Smooth muscle cell (in vitro differentiated cells): ENCODE data around the gene TSPYL1. TPM values are rescaled to one million over a fixed set of nuclear protein-coding genes. Genes with fewer than 3 reads are reported as not detected.

Experiments
- DNase-seq: peaks from one replicate; lab custom pipeline; 2025; ENCODE audit not compliant: unreplicated experiment; lab: John Stamatoyannopoulos, UW
- H2AFZ ChIP-seq: fragments of 200-600 bp; sonication (generic); 2 replicates; pipeline ENCODE4 v1.6.0; 2016; ENCODE audit warnings: antibody characterized with exemption, low read depth, mild to moderate bottlenecking
- H3F3A ChIP-seq: fragments of 200-600 bp; sonication (generic); 2 replicates; pipeline ENCODE4 v1.6.0; 2017; ENCODE audit warnings: antibody characterized with exemption, low read depth
- H3K27ac ChIP-seq: fragments of 200-600 bp; sonication (generic); 2 replicates; pipeline ENCODE4 v1.5.1; 2016; ENCODE audit warnings: low read depth, mild to moderate bottlenecking
- H3K27me3 ChIP-seq: fragments of 200-600 bp; sonication (generic); 2 replicates; pipeline ENCODE4 v1.6.1; 2016; ENCODE audit warnings: low read depth, mild to moderate bottlenecking
- H3K36me3 ChIP-seq: fragments of 200-600 bp; sonication (generic); 2 replicates; pipeline ENCODE4 v1.5.1; 2016; ENCODE audit warnings: low read depth
- H3K4me1 ChIP-seq: fragments of 200-600 bp; sonication (generic); 2 replicates; pipeline ENCODE4 v1.5.1; 2016; ENCODE audit warnings: low read depth
- H3K4me2 ChIP-seq: fragments of 200-600 bp; sonication (generic); 2 replicates; pipeline ENCODE4 v1.6.0; 2016; ENCODE audit warnings: mild to moderate bottlenecking
- H3K4me3 ChIP-seq: fragments of 200-600 bp; sonication (generic); 2 replicates; pipeline ENCODE4 v1.5.1; 2016; ENCODE audit warnings: mild to moderate bottlenecking
- H3K79me2 ChIP-seq: fragments of 200-600 bp; sonication (generic); 2 replicates; pipeline ENCODE4 v1.6.0; 2016; ENCODE audit warnings: low read depth, mild to moderate bottlenecking
- H3K9ac ChIP-seq: fragments of 200-600 bp; sonication (generic); 2 replicates; pipeline ENCODE4 v1.6.0; 2016; ENCODE audit warnings: low read depth
- H3K9me3 ChIP-seq: fragments of 200-600 bp; sonication (generic); replicated peaks from 2 replicates; pipeline ENCODE4 v1.5.1; 2016; ENCODE audit warnings: low read depth
- H4K20me1 ChIP-seq: fragments of 200-600 bp; sonication (generic); 2 replicates; pipeline ENCODE4 v1.6.0; 2016; ENCODE audit warnings: low read depth
- WGBS: methylation state at CpG from one replicate; pipeline ENCODE4 v1.1.7; 2016; ENCODE audit warnings: low lambda C conversion rate; 5-methylcytosine and 5-hydroxymethylcytosine counted together
- polyA plus RNA-seq: library from polyadenylated mRNA; unstranded; fragments of >200 nt; fragmentation: Nextera tagmentation; extraction: Ambion mirVana; gene quantifications from 2 replicates; pipeline ENCODE4 v1.2.1, GENCODE V29; 2016
- total RNA-seq: library from RNA; depleted of rRNA; stranded (reverse); fragments of >200 nt; gene quantifications from 2 replicates; pipeline ENCODE4 v1.2.3, GENCODE V29; 2014
- TF ChIP-seq, protein P1 (sequence below): fragments of 200-600 bp; sonication (generic); IDR thresholded peaks from 2 replicates; pipeline ENCODE4 v1.5.1; 2017; ENCODE audit warnings: borderline replicate concordance, mild to moderate bottlenecking, antibody characterized with exemption; ENCODE audit not compliant: insufficient read depth, poor library complexity, severe bottlenecking

Gene TSPYL1
- total and polyA plus RNA-seq, 2 experiments from 2014 or later, result 17.9 to 45.0 TPM

DNA sequence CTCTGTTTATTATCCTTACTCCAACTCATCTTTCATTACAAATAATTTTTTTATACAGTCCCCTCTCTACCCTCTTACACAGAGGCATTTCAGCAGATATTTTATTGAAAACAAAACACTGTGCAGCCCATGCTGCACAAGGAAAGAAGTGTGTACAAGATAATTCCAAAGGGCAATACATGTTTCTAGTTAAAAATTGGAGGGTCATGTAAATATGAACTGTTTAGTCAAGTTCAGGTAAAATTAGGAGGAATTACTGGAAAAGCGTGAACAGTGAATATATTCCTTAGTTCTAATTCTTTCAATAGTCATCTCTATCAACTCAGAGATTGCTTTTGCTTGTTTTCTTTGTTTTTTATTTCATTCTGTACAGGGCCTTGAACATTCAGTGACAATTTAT is 27.9 kb upstream of the TSPYL1 start:
- H3K27me3 ChIP-seq, result no peaks in the 10 kb centered on the region
- H4K20me1 ChIP-seq, result no peaks in the 10 kb centered on the region
- H3K4me1 ChIP-seq, result no peaks in the 10 kb centered on the region
- H2AFZ ChIP-seq, result no peak overlapping the region
- H3K9ac ChIP-seq, result no peak overlapping the region
- 100% methylated on average over 1 of the region's 1 CpG for WGBS
- no peaks in the 10 kb centered on the region for H3F3A ChIP-seq
- no peaks in the 10 kb centered on the region for H3K36me3 ChIP-seq
- H3K4me3 ChIP-seq, result no peak overlapping the region
- DNase-seq, result no peak
- no peaks in the 10 kb centered on the region for H3K9me3 ChIP-seq
- H3K79me2 ChIP-seq, result no peaks in the 10 kb centered on the region
- no peak overlapping the region for H3K27ac ChIP-seq
- no peak overlapping the region for H3K4me2 ChIP-seq
- TF ChIP-seq, protein P1, sequence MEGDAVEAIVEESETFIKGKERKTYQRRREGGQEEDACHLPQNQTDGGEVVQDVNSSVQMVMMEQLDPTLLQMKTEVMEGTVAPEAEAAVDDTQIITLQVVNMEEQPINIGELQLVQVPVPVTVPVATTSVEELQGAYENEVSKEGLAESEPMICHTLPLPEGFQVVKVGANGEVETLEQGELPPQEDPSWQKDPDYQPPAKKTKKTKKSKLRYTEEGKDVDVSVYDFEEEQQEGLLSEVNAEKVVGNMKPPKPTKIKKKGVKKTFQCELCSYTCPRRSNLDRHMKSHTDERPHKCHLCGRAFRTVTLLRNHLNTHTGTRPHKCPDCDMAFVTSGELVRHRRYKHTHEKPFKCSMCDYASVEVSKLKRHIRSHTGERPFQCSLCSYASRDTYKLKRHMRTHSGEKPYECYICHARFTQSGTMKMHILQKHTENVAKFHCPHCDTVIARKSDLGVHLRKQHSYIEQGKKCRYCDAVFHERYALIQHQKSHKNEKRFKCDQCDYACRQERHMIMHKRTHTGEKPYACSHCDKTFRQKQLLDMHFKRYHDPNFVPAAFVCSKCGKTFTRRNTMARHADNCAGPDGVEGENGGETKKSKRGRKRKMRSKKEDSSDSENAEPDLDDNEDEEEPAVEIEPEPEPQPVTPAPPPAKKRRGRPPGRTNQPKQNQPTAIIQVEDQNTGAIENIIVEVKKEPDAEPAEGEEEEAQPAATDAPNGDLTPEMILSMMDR, result no peak

DNA sequence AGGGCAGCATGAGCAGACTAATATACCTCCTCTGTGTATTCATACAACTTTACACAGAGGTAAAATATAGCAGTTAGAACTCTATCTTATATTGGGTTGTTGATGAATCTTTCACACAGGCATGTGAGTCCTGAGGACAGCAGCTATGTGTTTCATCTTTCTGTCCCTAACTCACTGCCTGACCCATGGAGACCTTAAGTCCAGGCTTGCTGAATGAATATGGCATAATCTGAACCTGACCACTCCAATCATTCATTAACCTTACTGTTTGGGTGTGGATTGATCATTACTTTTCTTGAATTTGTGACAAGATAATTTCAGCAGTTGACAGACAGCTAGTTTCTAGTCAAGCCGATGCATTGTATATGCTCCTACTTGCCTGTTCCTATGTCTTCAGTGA is 27.3 kb upstream of the TSPYL1 start:
- H3K4me3 ChIP-seq, result no peak overlapping the region
- H3K79me2 ChIP-seq, result no peaks in the 10 kb centered on the region
- DNase-seq, result no peak
- no peaks in the 10 kb centered on the region for H3K9me3 ChIP-seq
- WGBS, result 100% methylated on average over 1 of the region's 1 CpG
- no peak overlapping the region for H3K4me2 ChIP-seq
- no peaks in the 10 kb centered on the region for H3F3A ChIP-seq
- no peaks in the 10 kb centered on the region for H4K20me1 ChIP-seq
- H3K27ac ChIP-seq, result no peak overlapping the region
- no peaks in the 10 kb centered on the region for H3K36me3 ChIP-seq
- H3K4me1 ChIP-seq, result no peaks in the 10 kb centered on the region
- TF ChIP-seq, protein P1, result no peak
- no peaks in the 10 kb centered on the region for H3K27me3 ChIP-seq
- no peak overlapping the region for H3K9ac ChIP-seq
- H2AFZ ChIP-seq, result no peak overlapping the region

DNA sequence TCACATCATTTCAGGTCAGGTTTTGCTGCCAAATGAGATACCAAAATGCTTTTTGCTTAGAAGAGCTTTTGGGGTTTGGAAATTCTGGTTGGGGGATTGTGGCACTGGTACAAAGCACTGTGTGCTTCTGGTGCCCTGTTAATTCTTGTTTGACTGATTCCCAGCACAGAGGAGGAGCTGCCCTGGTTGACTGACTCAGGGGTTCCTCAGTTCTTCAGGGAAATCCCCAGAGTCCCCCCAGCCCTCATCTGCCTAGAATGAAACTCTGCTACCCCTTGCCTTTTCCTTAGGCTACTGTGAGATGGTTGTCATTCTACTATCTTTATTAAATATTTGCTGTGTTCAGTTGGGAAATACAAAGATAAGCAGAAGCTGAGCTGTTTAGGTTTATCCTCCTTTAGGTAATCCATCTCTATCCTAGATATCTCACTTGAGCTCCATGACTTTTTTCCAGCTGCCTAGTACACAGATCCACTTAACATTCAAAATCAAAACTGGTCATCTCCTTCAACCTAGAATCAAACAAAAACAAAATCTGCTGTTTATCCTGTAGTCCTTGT is 24.9 kb upstream of the TSPYL1 start:
- Histone ChIP-seq H3K9me3 (no peaks in the 10 kb centered on the region), H3F3A (no peaks in the 10 kb centered on the region), H2AFZ (no peak overlapping the region), H3K4me1 (no peaks in the 10 kb centered on the region), H3K4me2 (no peak overlapping the region), H3K27me3 (no peaks in the 10 kb centered on the region), H3K27ac (no peak overlapping the region), H3K36me3 (no peaks in the 10 kb centered on the region), H4K20me1 (no peaks in the 10 kb centered on the region), H3K79me2 (no peaks in the 10 kb centered on the region), H3K4me3 (no peak overlapping the region), H3K9ac (no peak overlapping the region)
- DNase-seq, result no peak
- TF ChIP-seq, protein P1, result no peak

DNA sequence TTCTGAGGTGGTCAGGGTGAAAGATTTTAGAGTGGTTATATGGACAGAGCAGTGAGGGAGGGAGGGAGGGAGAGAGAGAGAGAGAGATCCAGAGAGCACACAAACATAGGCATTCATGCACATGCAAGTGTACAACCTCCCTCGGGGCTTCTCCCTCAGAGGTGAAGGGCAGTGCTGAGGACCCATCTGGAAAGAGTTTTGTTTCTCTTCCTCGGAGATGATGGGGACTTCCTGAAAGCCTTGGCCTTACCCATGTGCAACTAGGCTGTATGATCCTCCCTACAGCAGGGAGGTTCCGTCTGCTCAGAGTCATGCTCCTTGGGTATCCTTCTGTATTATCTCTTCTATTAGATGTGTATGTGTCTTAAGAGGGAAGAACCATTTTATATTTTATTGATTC is 21.4 kb upstream of the TSPYL1 start:
- H3F3A ChIP-seq, result no peaks in the 10 kb centered on the region
- H3K9ac ChIP-seq, result no peak overlapping the region
- H3K79me2 ChIP-seq, result no peaks in the 10 kb centered on the region
- H3K4me2 ChIP-seq, result no peak overlapping the region
- H3K27me3 ChIP-seq, result no peaks in the 10 kb centered on the region
- H3K36me3 ChIP-seq, result no peaks in the 10 kb centered on the region
- no peak overlapping the region for H3K4me3 ChIP-seq
- no peak overlapping the region for H3K27ac ChIP-seq
- WGBS, result 95% methylated on average over 3 of the region's 3 CpGs
- no peaks in the 10 kb centered on the region for H4K20me1 ChIP-seq
- TF ChIP-seq, protein P1, result no peak
- no peaks in the 10 kb centered on the region for H3K4me1 ChIP-seq
- no peak for DNase-seq
- H3K9me3 ChIP-seq, result no peaks in the 10 kb centered on the region
- no peak overlapping the region for H2AFZ ChIP-seq
